HepG2 (cell line): ENCODE data around the gene C11orf16. TPM values are rescaled to one million over a fixed set of nuclear protein-coding genes. Genes with fewer than 3 reads are reported as not detected.

Experiments
- AFF4 ChIP-seq: sonication (generic); formaldehyde crosslinking; IDR thresholded peaks from 2 replicates; pipeline ENCODE4 v1.4.0; 2020; ENCODE audit warnings: missing genetic modification reagents
- CEBPZ ChIP-seq: IDR thresholded peaks from 2 replicates; pipeline ENCODE4 v1.6.1; 2012; ENCODE audit warnings: low read length, improper control_type of control experiment
- GLI4 ChIP-seq: sonication (generic); formaldehyde crosslinking; IDR thresholded peaks from 2 replicates; pipeline ENCODE4 v1.5.1; 2020; ENCODE audit warnings: missing genetic modification reagents, mild to moderate bottlenecking, moderate library complexity, borderline replicate concordance
- HBP1 ChIP-seq: IDR thresholded peaks from 2 replicates; pipeline ENCODE4 v1.6.1; 2016; ENCODE audit warnings: low read depth, control low read depth
- KDM5B ChIP-seq: sonication (generic); formaldehyde crosslinking; IDR thresholded peaks from 2 replicates; pipeline ENCODE4 v1.4.0; 2020; ENCODE audit warnings: missing genetic modification reagents, mild to moderate bottlenecking, borderline replicate concordance
- LCORL ChIP-seq, 2 experiments: fragments of 450-650 bp in 1 of 2; sonication (generic) in 1 of 2; formaldehyde crosslinking in 1 of 2; IDR thresholded peaks; 2 replicates each; pipeline versions ENCODE4 v1.5.0 to v1.6.1; 2017 to 2020; ENCODE audit warnings: antibody characterized with exemption in 1 of 2, missing genetic modification reagents in 1 of 2
- MAF1 ChIP-seq: sonication (generic); formaldehyde crosslinking; IDR thresholded peaks from 2 replicates; pipeline ENCODE4 v1.5.0; 2020; ENCODE audit warnings: missing genetic modification reagents, borderline replicate concordance
- NFYC ChIP-seq: IDR thresholded peaks from 2 replicates; pipeline ENCODE4 v1.6.1; 2016; ENCODE audit warnings: missing genetic modification reagents, missing compliant biosample characterization
- PAWR ChIP-seq: sonication (generic); formaldehyde crosslinking; IDR thresholded peaks from 2 replicates; pipeline ENCODE4 v1.4.0; 2020; ENCODE audit warnings: missing genetic modification reagents, mild to moderate bottlenecking, borderline replicate concordance
- ZBTB20 ChIP-seq: sonication (generic); formaldehyde crosslinking; IDR thresholded peaks from 2 replicates; pipeline ENCODE4 v1.8.1; 2023; ENCODE audit warnings: missing genetic modification reagents, low read depth, mild to moderate bottlenecking, borderline replicate concordance
- ZMYM2 ChIP-seq: sonication (generic); formaldehyde crosslinking; IDR thresholded peaks from 2 replicates; pipeline ENCODE4 v1.8.0; 2022; ENCODE audit warnings: mild to moderate bottlenecking, missing genetic modification reagents
- ZNF317 ChIP-seq: sonication (generic); formaldehyde crosslinking; IDR thresholded peaks from 2 replicates; pipeline ENCODE4 v1.5.0; 2020; ENCODE audit warnings: mild to moderate bottlenecking, missing genetic modification reagents
- ZNF562 ChIP-seq: sonication (generic); formaldehyde crosslinking; IDR thresholded peaks from 2 replicates; pipeline ENCODE4 v1.8.0; 2022; ENCODE audit warnings: missing genetic modification reagents, borderline replicate concordance
- polyA plus RNA-seq, 8 experiments: library from polyadenylated mRNA; depleted of rRNA in 3 of 8; stranded (reverse) in 7 of 8; unstranded in 1 of 8; fragments of >200 nt; fragmentation: Illumina TruSeq in 4 of 8; extraction: Trizol in 4 of 8; gene quantifications; 2 replicates each; pipeline versions ENCODE4 v1.2.1 to v1.2.3, GENCODE V29; 2011 to 2016; ENCODE audit warnings: low read depth in 4 of 8, missing spikeins in 1 of 8, mixed read lengths in 1 of 8; ENCODE audit not compliant: insufficient read depth in 1 of 8
- total RNA-seq, 5 experiments: library from RNA; depleted of rRNA; stranded (reverse); fragments of >200 nt; fragmentation: Illumina TruSeq; extraction: Trizol; gene quantifications; 2 replicates each; pipeline ENCODE4 v1.2.3, GENCODE V29; 2016; ENCODE audit warnings: low read depth in 1 of 5
- TF ChIP-seq, protein P1 (sequence below): sonication (generic); formaldehyde crosslinking; IDR thresholded peaks from 2 replicates; pipeline ENCODE4 v1.5.0; 2020; ENCODE audit warnings: mild to moderate bottlenecking, missing genetic modification reagents, borderline replicate concordance
- TF ChIP-seq, protein P2 (sequence below): sonication (generic); formaldehyde crosslinking; conservative IDR thresholded peaks from 2 replicates; pipeline ENCODE4 v1.8.1; 2023; ENCODE audit warnings: missing genetic modification reagents

The C11orf16 gene
- total and polyA plus RNA-seq, 2 of the 13 experiments (the other 11 are each of a cell fraction or from before 2014, with no cell fraction given): not detected

GRCh38 chr11:8911029-8911823 lies 21.5 kb downstream of the C11orf16 start, which contains the start of gene AKIP1 (continued):
- TF ChIP-seq KDM5B (CRISPR knock-in tag) (peak; percentile 87), HBP1 (0 out of 2 replicates have a peak, but pooled peaks have one; percentile 59), ZBTB20 (0 out of 2 replicates have a peak, but pooled peaks have one; percentile 44), PAWR (CRISPR knock-in tag) (no peak), CEBPZ (no peak), AFF4 (CRISPR knock-in tag) (no peak), MAF1 (CRISPR knock-in tag) (no peak), GLI4 (CRISPR knock-in tag) (peak; percentile 56; the same call in 1 of the 2 replicates), NFYC (CRISPR knock-in tag) (peak; percentile 43; the same call in 1 of the 2 replicates), ZMYM2 (CRISPR knock-in tag) (no peak), ZNF317 (CRISPR knock-in tag) (peak; percentile 73; the same call in 1 of the 2 replicates), LCORL (IDR thresholded peaks at IDR 0.05) (no peak), LCORL (CRISPR knock-in tag; IDR thresholded peaks at IDR 0.05) (peak; percentile 55; the same call in 1 of the 2 replicates), ZNF562 (CRISPR knock-in tag) (no peak)
- TF ChIP-seq, protein P1, sequence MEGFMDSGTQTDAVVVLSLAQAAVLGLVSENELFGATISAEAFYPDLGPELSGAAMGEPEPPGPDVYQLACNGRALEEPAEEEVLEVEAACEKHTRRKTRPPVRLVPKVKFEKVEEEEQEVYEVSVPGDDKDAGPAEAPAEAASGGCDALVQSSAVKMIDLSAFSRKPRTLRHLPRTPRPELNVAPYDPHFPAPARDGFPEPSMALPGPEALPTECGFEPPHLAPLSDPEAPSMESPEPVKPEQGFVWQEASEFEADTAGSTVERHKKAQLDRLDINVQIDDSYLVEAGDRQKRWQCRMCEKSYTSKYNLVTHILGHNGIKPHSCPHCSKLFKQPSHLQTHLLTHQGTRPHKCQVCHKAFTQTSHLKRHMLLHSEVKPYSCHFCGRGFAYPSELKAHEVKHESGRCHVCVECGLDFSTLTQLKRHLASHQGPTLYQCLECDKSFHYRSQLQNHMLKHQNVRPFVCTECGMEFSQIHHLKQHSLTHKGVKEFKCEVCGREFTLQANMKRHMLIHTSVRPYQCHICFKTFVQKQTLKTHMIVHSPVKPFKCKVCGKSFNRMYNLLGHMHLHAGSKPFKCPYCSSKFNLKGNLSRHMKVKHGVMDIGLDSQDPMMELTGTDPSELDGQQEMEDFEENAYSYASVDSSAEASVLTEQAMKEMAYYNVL (CRISPR knock-in tag): peak; percentile 35; the same call in 1 of the 2 replicates
- TF ChIP-seq, protein P2, sequence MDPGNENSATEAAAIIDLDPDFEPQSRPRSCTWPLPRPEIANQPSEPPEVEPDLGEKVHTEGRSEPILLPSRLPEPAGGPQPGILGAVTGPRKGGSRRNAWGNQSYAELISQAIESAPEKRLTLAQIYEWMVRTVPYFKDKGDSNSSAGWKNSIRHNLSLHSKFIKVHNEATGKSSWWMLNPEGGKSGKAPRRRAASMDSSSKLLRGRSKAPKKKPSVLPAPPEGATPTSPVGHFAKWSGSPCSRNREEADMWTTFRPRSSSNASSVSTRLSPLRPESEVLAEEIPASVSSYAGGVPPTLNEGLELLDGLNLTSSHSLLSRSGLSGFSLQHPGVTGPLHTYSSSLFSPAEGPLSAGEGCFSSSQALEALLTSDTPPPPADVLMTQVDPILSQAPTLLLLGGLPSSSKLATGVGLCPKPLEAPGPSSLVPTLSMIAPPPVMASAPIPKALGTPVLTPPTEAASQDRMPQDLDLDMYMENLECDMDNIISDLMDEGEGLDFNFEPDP: no peak
